HG02943 (cell line): ENCODE measurements around the gene BRCA1.

Experiments
- ATAC-seq: cut with Tn5 transposase; IDR thresholded peaks from one replicate; pipeline ENCODE4 v1.9.1; 2021; ENCODE audit warnings: mild to moderate bottlenecking, low read depth, moderate library complexity; ENCODE audit not compliant: unreplicated experiment

Gene BRCA1

DNA sequence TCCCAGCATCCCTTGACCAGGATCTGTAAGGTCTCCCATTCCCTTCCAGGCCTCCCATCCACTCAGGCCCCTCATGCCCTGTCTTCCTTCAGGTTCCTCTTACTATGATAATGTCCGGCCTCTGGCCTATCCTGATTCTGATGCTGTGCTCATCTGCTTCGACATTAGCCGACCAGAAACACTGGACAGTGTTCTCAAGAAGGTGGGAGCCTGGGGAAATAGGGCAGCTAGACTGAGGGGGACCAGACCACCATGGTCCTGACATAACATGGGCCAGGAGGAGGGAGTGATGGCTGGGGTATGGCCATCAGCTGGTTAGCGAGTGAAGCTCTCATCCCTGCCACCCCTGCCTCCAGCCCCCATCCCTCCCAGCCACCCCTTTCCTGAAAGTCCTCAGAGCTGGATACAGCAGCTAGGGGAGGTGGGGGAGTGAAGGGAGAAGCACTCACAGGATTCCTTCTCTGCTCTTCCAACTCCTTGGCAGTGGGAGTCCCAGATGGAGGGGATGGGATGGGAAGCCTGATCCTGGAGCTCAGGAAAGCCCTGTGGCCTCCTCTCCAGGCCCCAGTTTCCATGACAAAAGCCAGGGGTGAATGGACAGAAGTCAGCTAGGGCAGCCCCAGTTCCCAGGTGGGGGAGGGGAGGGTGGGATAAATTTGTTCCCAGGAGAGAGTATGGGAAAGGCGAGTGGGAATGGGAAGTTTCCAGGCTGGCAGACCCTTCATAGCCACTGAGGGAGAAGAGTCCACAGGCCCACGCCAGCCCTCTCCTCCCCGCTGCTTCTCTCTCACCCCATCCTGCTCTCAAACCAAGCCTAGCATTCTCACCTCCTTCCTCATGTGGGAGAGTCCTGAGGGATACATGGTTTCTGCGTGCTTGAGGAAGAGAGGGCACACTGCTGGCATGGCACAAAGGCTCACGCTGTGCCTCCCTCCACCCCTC is 97.8 kb downstream of the BRCA1 start:
- no peak for ATAC-seq

DNA sequence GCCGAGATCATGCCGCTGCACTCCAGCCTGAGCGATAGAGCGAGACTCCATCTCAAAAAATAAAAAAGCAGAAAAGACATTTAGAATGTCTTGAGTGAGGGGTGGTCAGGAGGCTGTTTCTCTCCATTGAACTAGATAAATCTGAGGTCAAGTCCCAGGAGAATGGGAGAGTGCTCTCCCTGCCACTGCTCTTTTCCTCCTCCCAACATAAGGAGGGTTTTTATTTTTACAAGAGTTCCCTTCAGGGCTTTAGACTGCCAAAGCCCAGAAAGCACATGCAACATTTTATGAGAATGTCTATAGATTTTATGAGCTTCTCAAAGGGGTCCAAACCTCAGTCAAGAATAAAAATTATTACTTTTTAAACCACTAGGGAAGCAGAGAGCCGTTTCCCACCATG is 98.6 kb downstream of the BRCA1 start:
- ATAC-seq: no peak

DNA sequence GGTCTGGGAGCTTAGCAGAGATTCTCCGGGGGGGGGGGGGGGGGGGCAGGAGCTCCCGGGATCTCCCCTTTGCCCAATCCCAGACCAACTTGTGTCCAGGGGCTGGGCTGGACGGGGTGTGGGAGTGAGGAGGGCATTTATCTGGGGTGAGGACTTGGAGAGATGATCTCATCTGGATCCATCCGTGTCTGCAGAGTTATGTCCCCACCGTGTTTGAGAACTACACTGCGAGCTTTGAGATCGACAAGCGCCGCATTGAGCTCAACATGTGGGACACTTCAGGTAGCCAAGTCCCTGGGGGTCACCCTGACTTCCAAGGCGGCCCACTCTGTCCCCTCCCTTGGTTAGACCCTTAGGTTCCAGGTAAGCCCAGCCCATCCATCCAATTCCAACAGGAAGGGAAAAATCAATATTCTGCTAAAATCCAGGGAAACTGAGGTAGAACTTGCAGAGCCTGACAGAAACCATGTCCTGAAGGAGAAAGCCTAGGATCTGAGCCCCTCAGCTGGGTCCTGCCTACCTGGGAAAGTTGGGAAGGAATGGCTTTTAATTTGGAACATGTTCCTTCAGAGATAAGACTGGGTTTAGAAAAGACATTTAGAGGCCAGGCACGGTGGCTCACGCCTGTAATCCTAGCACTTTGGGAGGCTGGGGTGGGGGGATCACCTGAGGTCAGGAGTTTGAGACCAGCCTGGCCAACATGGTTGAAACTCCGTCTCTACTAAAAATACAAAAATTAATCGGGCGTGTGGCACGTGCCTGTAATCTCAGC is 99.2 kb downstream of the BRCA1 start:
- ATAC-seq: no peak

DNA sequence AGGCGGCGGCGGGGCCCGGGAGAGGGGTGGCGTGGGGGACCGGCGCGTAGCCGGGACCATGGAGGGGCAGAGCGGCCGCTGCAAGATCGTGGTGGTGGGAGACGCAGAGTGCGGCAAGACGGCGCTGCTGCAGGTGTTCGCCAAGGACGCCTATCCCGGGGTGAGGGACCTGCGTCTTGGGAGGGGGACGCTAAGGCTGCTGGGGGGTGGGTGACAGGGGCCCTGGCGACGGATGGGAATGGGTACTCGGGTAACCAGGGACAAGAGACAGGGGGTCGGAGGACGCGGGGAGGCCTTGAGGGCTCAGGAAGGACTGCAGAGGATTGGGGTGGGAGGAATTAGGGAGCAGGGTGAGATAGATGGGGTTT is 99.9 kb downstream of the BRCA1 start:
- no peak for ATAC-seq

DNA sequence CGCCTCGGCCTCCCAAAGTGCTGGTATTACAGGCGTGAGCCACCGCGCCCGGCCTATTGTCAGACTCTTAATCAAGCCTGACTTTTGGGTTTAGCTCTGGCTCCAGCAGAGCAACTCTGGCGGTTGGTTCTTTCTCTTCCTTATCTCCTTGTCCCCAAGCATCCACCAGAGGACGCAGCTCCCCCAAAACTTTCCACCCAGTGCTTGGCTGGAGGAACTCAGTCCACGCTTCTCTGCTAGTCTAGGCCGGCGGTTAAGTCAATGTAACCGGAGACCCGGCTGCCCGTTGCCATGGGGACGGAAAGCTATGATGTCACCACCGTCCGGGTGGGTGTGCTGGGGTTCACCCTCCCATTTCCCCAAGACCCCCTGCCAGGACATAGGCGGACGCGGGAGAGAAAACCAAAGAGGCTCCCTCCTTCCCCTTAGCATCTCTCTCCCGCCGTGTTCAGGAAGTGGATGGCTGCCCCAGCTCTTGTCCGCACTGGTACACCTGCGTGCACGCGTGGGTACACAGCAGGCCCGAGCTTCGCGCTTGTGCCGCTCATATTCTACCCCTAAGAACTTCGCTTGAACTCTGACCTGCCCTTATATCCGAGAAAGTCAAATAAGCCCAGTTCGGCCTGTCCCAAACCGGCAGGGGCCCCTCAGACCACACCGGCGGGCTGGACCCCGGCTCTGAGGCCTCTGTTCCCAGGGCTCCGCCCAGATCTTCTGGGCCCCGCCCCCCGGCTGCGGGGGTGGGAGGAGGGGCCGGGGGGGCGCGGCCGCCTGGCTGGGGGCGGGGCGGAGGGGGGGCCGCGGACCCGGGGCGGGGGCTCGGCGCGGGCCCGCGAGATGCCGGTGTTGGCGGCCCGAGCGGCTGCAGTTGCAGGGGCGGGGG is 100.5 kb downstream of the BRCA1 start, which contains the start of gene RND2:
Gene RND2, plus strand, starts transcription at position 825 of the 883 bp plus-strand sequence. CDS start 117 bp downstream, outside the sequence.
- ATAC-seq: no peak

DNA sequence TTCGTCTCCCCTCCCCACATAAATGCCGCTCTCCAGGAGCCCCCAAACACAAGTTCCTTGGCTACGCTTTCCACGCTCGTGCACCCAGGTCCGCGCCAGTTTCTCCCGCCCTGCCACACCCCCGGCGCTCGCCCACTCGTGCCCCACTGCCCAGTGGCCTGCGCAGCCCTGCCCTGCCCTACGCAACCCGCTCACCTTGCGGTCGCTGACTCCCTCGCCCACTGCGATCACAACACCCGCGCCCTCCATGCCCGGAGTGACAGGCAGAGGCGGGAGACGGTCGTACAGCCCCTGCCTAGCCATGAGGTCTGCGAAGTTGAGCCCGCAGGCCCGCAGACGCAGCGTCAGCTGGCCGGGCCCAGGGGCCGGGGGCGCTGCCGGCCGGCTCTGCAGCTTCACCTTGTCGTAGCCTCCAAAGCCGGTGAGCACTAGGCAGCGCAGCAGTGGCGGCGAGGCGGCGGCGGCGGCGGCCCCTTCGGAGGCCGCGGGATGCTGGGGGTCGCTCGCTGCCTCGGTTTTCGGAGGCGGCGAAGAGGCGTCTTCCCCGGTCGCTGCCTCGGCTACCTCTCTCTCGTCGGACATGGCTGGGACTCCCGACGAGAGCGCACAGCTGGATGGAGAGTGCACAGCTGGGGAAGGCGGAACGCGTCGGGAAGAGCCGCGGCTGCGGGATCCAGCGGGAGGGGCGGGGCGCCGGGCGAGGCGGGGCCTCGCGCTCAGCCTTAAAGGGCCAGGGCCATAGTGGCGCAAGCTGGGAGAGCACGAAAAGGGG is 103.2 kb downstream of the BRCA1 start, which contains the start of gene VAT1:
Gene VAT1, minus strand, starts transcription at position 645 of the 772 bp plus-strand sequence. Its CDS starts 63 bp downstream, at position 582.
- no peak for ATAC-seq

DNA sequence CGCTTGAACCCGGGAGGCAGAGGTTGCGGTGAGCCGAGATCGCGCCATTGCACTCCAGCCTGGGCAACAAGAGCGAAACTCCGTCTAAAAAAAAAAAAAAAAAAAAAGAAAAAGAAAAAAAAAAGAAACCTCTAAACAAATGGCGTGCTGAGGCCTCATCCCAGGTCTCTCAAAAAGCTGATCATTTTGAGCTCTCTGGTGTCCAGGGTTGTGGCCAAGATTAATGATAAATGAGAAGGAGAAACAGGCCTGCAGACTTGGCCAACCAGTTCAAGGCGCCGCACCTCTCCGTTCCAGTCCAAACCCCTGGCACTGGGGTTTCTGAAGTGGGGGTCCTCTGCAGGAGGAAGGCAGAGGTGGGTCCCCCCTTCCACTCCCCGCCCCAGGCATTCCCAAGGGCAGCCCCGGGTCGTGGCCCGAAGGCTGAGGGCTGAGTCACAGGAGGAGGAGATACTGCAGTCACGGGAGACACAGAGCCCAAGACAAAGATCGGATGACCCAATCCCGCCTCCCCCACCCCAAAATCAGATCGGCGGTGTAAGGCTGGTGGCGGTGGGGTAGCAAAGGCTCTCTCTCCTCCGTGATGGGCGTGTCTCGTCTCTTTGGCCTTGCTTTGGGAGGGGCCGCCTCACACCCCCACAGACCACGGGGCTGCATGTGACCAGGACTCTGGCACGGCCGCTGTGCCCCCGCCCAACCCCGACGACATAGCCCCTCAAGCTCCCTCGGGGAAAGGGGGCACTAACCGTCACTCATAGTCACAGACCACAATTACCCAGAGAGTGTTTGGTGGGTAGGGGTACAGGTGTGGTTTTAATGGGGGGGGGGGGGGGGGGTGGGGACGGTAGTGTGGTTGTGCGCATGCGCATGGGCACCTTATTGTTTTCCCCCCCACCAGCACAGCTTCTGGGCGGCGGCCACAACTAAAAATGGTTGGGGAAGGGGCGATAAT is 104.1 kb downstream of the BRCA1 start:
- no peak for ATAC-seq

DNA sequence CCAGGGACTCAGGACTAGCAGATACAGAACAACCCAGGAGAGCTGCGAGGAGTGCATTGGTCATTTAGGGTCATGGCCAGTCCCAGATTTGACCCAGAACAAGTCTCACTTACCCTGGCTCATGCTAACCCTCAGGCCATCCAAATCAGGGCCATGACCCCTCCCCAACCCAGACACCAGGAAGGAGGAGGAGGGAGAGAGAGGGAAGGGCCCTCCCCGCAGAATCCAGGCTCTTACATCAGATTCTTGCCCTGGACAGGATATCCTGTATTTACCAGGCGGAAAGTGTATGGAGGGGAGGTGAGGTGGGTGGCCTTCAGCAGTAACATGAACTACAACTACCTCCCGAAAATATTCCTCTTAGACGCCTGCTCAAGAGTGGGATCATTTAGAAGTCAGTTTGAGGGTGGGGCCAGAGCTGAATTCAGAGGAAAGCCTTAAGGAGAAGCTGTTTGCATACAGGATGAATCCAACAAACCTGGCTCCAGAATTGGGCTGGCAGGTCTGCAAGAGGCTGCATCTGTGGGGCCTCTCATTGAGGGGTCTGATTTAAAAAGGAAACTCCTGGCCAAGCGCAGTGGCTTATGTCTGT is 105.0 kb downstream of the BRCA1 start:
- no peak for ATAC-seq

DNA sequence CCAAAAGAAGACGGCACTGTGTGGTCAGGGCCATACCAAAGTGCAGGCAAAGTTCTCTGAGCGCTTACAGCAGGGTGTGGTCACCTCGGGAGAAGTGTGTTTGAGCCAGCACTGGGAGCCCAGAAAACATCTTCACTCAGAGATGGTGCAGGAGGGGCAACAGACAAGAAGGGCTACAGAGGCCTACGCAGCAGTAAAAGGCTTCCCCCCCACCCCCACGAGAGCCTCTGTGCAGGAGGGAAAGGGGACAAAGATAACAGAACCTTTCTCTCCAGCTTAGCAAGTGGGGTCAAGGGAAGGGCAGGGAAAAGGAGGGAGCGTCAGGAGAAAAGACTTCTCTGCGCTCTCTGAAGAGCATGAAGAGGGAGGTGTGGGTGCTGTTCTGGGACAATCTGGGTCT is 105.7 kb downstream of the BRCA1 start:
- ATAC-seq: no peak

DNA sequence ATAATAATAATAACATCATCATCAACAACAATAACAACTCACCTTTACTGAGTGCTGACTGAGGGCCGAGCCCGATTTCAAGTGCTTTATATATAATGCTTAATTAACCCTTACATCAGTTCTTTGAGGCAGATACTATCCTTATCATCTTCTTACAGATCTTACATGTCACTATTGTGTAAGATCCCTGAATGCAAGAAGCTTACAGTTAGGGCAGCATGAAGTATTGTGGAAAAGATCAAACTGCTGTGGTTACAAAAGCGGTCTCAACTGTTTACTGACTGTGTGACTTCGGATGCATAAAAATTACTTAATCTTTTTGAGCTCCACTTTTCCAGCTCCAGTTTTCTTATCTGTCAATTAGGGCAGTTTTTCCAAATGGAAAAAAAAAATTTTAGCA is 106.2 kb downstream of the BRCA1 start:
- no peak for ATAC-seq

DNA sequence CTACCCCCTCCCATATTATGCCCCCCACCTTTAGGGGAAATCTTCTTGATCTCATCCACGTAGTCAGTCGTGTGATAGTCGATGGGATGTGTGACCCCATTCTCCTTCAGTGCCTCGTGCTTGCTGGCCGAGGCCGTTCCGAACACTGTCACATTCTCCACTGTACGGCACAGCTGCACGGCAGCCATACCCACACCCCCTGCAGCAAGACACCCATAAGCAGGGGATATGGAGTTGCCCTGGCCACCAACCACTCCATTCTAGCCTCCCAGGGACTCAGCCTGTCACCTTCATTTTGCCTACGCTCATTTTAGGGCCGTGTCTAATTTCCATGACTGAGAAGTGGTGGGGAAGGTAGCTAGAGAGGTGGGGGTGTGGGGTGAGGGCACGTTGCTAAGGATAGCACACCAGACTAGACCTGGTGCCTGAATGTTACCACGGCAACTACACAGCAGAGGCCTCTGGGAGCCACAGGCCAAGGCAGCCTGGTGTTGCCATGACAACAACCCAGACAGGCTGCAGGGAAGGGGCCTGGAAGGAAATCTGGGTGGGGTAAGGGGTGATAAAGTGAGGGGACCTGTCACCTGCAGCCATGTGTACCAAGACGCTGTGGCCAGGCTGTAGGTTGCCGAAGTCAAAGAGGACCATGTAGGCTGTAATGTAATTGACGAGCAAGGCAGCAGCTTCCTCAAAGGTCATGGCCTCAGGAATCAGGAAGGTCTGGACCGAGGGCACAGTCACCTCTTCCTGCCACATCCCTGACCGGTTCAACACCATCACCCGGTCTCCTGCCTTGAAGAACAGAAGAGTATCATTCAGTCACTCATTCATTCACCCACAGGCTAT is 106.9 kb downstream of the BRCA1 start:
- ATAC-seq: no peak

DNA sequence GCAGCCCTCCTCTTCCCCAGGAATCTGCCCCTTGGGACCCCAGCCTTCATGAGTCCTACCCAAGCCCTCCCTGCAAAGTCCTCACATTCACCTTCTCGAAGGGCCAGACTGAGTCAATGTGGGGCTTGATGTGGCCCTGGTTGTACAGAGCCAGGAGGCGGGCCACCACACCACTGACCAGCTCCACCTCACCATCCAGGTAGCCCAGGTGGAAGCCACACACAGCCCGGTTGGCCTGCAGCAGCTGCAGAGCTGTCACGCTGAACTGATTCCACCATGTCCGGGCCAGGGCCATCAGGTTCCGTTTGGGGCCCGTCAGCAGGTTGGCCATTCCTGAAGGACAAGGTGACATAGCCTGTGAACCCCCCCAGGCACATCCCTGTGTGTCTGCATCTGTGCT is 108.9 kb downstream of the BRCA1 start:
- ATAC-seq: no peak

DNA sequence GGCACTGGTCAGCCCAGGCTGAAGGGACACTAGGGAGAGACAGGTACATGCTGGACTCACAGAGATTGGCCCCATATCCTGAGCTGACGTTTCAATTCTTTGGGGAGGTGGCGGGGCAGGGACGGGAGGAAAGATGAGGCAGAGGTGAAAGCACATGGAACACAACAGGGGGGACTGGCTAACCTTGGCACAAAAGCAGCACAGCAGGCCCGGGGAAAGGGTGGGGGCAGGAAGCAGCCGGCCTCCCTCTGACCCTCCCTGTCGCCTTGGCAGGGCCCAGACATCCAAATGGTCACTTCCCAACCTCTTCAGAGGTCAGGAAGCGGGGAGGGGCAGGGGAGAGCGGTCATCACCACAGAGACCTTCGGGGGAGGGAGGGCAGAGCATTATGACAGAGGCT is 109.6 kb downstream of the BRCA1 start:
- ATAC-seq: no peak

DNA sequence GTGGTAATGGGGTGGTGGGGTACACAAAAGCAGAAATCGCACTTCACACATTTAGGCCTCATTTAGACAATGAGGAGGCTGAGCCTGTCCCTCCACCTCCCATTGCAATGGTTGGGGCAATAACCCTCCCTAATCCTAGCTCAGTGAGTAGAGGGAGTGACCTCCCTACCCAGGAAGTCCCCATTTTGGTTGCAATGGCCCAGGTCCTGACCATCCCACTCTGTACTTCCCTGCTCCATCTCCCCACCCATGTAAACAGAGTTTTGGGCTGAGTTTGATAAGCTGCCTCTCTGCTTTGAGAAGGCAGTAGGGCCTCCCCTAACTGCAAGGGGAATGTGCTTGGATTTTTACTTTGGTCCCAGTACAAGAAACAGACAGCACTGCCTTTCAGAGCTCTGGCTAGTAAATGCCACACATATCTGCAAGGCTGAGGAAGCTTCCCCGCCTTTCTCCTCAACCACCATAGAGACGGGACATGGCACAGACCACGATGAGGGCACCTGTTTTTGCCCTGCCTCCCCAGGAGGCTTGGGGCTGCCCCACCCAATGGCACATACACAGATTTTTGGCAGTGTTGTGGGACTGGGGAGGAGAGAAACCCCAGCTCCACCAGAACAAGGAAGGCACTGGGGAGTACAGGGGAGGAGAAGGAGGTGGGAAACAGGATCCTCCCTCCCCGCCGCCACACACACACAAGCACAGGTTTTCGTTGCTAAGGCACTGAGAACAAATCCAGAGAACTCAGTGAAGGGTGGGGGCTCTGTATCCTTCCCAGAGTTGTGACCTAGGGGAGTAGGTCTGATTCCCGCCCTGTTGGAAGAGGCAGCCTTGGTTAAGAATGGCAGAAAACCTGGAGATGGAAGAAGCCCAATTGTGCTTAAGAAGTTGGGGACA is 110.3 kb downstream of the BRCA1 start:
- ATAC-seq: no peak

DNA sequence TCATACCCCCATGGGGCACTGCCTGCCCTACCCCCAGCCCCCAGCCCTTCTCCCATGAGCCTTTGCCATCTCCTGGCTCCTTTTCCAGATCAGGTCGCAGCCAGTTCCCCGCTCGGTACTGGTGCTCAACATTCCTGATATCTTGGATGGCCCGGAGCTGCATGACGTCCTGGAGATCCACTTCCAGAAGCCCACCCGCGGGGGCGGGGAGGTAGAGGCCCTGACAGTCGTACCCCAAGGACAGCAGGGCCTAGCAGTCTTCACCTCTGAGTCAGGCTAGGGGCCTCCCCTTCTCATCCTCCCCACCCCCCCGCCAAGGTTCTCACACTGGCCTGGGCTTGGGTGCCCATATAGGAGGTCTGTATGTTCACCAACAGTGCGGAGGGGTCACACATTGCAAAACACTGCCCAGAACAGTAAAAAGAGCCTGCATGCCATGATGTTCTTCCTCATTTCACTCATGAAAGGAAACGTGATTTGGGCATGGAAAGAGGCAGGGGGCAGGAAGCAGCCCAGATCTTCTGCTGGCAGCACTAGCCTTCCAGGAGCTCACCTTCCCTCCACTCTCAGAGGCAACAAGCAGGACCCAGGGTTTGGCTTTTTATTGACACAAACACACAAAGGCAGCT is 111.0 kb downstream of the BRCA1 start:
- ATAC-seq: no peak

DNA sequence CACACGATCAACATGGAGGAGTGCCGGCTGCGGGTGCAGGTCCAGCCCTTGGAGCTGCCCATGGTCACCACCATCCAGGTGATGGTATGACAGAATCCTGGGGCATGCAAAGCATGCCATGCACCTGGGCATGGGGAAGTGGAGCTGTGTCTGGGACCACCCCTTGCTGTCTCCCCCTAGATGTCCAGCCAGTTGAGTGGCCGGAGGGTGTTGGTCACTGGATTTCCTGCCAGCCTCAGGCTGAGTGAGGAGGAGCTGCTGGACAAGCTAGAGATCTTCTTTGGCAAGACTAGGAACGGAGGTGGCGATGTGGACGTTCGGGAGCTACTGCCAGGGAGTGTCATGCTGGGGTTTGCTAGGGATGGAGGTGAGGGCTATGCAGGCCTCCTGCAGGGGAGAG is 111.9 kb downstream of the BRCA1 start:
- no peak for ATAC-seq
